ENCODE measurements around the gene AHNAK2.
"Not testable (repeated sequence)": the region's sequence is repeated elsewhere in the genome, so short reads cannot be mapped to it uniquely, and the experiment has no call there.

The AHNAK2 gene

GRCh38 chr14:104923640-104924420 is 54.3 kb downstream of the AHNAK2 start:
- no peak for TF ChIP-seq REST (IDR thresholded peaks at IDR 0.05; ENCODE audit: insufficient replicate concordance, low read depth)
- TF ChIP-seq GABPA (IDR thresholded peaks at IDR 0.05; ENCODE audit: low read depth) = no peak
- TF ChIP-seq POLR2AphosphoS5 (IDR thresholded peaks at IDR 0.05; ENCODE audit: low read depth) = no peak
- no peak for TF ChIP-seq SPI1 (IDR thresholded peaks at IDR 0.05; ENCODE audit: borderline replicate concordance, low read depth)
- no peak for TF ChIP-seq CTCF (IDR thresholded peaks at IDR 0.05; ENCODE audit: insufficient read depth, low read length)
- H3K4me3 ChIP-seq (replicated peaks; ENCODE audit: insufficient read depth, low read length) = no peak overlapping the region
- peak overlapping the region; percentile 45 for H3K27ac ChIP-seq (replicated peaks)
- H3K27me3 ChIP-seq (ENCODE audit: insufficient read depth, poor library complexity, severe bottlenecking) = no peaks in the 10 kb centered on the region
- no peak for DNase-seq (ENCODE audit: low read depth in 1 of 2, low spot score in 1 of 2)

DNA sequence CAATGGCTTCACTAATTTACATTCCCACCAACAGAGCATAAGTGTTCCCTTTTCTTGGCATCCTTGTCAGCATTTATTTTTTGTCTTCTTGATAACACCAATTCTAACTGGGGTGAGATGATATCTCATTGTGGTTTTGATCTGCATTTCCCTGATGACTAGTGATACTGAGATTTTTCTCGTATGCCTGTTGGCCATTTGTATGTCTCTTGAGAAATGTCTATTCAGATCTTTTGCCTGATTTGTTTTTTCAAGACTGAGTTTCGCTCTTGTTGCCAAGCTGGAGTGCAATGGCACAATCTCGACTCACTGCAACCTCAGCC is 58.2 kb downstream of the AHNAK2 start:
- H3K27ac ChIP-seq (replicated peaks) = no peak overlapping the region
- no peak for DNase-seq (ENCODE audit: low read depth in 1 of 2, low spot score in 1 of 2)
- no peak overlapping the region for H3K4me3 ChIP-seq (replicated peaks; ENCODE audit: insufficient read depth, low read length)
- no peak for TF ChIP-seq POLR2AphosphoS5 (IDR thresholded peaks at IDR 0.05; ENCODE audit: low read depth)
- no peak for TF ChIP-seq SPI1 (IDR thresholded peaks at IDR 0.05; ENCODE audit: borderline replicate concordance, low read depth)
- TF ChIP-seq REST (IDR thresholded peaks at IDR 0.05; ENCODE audit: insufficient replicate concordance, low read depth) = no peak
- TF ChIP-seq CTCF (IDR thresholded peaks at IDR 0.05; ENCODE audit: insufficient read depth, low read length) = no peak
- TF ChIP-seq GABPA (IDR thresholded peaks at IDR 0.05; ENCODE audit: low read depth) = no peak
- H3K27me3 ChIP-seq (ENCODE audit: insufficient read depth, poor library complexity, severe bottlenecking) = no peaks in the 10 kb centered on the region

- DNase-seq (ENCODE audit: low read depth in 1 of 2, low spot score in 1 of 2); H3K4me3 ChIP-seq (replicated peaks; ENCODE audit: insufficient read depth, low read length); H3K27ac ChIP-seq (replicated peaks); H3K27me3 ChIP-seq (ENCODE audit: insufficient read depth, poor library complexity, severe bottlenecking): not testable (repeated sequence)
These were observed 58.8 kb downstream of the AHNAK2 start for GRCh38 chr14:104919152-104919992.

- no peak for DNase-seq (ENCODE audit: low read depth in 1 of 2, low spot score in 1 of 2)
- TF ChIP-seq SPI1 (IDR thresholded peaks at IDR 0.05; ENCODE audit: borderline replicate concordance, low read depth) = no peak
- no peak for TF ChIP-seq CTCF (IDR thresholded peaks at IDR 0.05; ENCODE audit: insufficient read depth, low read length)
- no peak for TF ChIP-seq GABPA (IDR thresholded peaks at IDR 0.05; ENCODE audit: low read depth)
- no peak for TF ChIP-seq REST (IDR thresholded peaks at IDR 0.05; ENCODE audit: insufficient replicate concordance, low read depth)
- no peak for TF ChIP-seq POLR2AphosphoS5 (IDR thresholded peaks at IDR 0.05; ENCODE audit: low read depth)
- H3K27ac ChIP-seq (replicated peaks) = no peak overlapping the region
- H3K27me3 ChIP-seq (ENCODE audit: insufficient read depth, poor library complexity, severe bottlenecking) = no peaks in the 10 kb centered on the region
- H3K4me3 ChIP-seq (replicated peaks; ENCODE audit: insufficient read depth, low read length) = no peak overlapping the region
These were observed 60.2 kb downstream of the AHNAK2 start for GRCh38 chr14:104917993-104918392.

Measured in HL-60 (cell line).